Measurements from ENCODE around the gene BCAS1. TPM values are rescaled to one million over a fixed set of nuclear protein-coding genes. Genes with fewer than 3 reads are reported as not detected.

The BCAS1 gene
- total RNA-seq, 1 experiment from 2014 or later: 3.1 TPM

- Histone ChIP-seq H3K27me3 (ENCODE audit: control insufficient read depth, insufficient read depth, low read length) (no peaks in the 10 kb centered on the region; the same call in 1 of the 2 replicates), H3K4me1 (ENCODE audit: control insufficient read depth, insufficient read depth, low read length) (no peaks in the 10 kb centered on the region), H3K36me3 (ENCODE audit: control insufficient read depth, insufficient read depth, low read length) (no peaks in the 10 kb centered on the region), H3K9me3 (ENCODE audit: control insufficient read depth, insufficient read depth, low read depth, low read length) (no peaks in the 10 kb centered on the region), H3K4me3 (ENCODE audit: low read depth in 2 of 2, low read length in 2 of 2) (no peak overlapping the region), H3K27ac (ENCODE audit: low read length) (no peak overlapping the region)
- POLR2A ChIA-PET: no interaction called here
- DNase-seq (ENCODE audit: low read depth, low spot score) (no peak), ATAC-seq (no peak)
- CTCF ChIA-PET: no interaction called here
- BruUV-seq (replicated peaks): no TSS peak
- in situ Hi-C loops (cut with HindIII; ENCODE audit: low pct_unique_long_range_greater_than_20kb, low sequenced_read_pairs): no loop called here
- TF ChIP-seq POLR2AphosphoS5 (IDR thresholded peaks at IDR 0.05; ENCODE audit: low read depth, low read length) (no peak), SIN3A (IDR thresholded peaks at IDR 0.05; ENCODE audit: borderline replicate concordance, insufficient read depth, low read depth, low read length) (no peak), TCF7L2 (IDR thresholded peaks at IDR 0.05; ENCODE audit: low read depth, low read length) (no peak)
- TF ChIP-seq, protein P1, sequence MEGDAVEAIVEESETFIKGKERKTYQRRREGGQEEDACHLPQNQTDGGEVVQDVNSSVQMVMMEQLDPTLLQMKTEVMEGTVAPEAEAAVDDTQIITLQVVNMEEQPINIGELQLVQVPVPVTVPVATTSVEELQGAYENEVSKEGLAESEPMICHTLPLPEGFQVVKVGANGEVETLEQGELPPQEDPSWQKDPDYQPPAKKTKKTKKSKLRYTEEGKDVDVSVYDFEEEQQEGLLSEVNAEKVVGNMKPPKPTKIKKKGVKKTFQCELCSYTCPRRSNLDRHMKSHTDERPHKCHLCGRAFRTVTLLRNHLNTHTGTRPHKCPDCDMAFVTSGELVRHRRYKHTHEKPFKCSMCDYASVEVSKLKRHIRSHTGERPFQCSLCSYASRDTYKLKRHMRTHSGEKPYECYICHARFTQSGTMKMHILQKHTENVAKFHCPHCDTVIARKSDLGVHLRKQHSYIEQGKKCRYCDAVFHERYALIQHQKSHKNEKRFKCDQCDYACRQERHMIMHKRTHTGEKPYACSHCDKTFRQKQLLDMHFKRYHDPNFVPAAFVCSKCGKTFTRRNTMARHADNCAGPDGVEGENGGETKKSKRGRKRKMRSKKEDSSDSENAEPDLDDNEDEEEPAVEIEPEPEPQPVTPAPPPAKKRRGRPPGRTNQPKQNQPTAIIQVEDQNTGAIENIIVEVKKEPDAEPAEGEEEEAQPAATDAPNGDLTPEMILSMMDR (IDR thresholded peaks at IDR 0.05): no peak
- TF ChIP-seq, protein P2, sequence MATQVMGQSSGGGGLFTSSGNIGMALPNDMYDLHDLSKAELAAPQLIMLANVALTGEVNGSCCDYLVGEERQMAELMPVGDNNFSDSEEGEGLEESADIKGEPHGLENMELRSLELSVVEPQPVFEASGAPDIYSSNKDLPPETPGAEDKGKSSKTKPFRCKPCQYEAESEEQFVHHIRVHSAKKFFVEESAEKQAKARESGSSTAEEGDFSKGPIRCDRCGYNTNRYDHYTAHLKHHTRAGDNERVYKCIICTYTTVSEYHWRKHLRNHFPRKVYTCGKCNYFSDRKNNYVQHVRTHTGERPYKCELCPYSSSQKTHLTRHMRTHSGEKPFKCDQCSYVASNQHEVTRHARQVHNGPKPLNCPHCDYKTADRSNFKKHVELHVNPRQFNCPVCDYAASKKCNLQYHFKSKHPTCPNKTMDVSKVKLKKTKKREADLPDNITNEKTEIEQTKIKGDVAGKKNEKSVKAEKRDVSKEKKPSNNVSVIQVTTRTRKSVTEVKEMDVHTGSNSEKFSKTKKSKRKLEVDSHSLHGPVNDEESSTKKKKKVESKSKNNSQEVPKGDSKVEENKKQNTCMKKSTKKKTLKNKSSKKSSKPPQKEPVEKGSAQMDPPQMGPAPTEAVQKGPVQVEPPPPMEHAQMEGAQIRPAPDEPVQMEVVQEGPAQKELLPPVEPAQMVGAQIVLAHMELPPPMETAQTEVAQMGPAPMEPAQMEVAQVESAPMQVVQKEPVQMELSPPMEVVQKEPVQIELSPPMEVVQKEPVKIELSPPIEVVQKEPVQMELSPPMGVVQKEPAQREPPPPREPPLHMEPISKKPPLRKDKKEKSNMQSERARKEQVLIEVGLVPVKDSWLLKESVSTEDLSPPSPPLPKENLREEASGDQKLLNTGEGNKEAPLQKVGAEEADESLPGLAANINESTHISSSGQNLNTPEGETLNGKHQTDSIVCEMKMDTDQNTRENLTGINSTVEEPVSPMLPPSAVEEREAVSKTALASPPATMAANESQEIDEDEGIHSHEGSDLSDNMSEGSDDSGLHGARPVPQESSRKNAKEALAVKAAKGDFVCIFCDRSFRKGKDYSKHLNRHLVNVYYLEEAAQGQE (IDR thresholded peaks at IDR 0.05; ENCODE audit: insufficient read depth in 1 of 2, low read depth in 2 of 2, low read length in 1 of 2): no peak
- intact Hi-C loops (cut with micrococcal nuclease; ENCODE audit: unreplicated experiment): no loop called here
Measured at GRCh38 chr20:54040531-54040930, 29.9 kb downstream of the BCAS1 start.

DNA sequence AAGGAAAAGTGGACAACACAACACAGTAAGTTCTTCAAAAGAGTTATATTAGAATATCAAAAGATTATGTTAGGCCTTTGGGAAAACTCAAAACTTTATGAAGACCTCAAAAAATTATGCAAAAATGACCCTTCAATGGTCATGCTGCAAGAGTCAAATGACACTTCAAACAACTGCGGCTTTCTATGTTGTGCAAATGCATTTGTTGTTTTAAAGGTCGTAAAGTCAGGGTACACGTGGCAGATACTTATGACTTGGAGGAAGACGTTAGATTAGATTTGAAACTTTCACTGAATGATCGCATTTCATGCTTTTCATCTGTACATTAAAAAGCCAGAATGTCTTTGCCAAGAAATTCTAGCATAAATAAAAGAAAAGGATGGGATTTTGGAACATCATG lies 31.4 kb downstream of the BCAS1 start:
- in situ Hi-C loops (cut with HindIII; ENCODE audit: low pct_unique_long_range_greater_than_20kb, low sequenced_read_pairs): no loop called here
- H3K4me3 ChIP-seq (ENCODE audit: low read depth in 2 of 2, low read length in 2 of 2): no peak overlapping the region
- ATAC-seq (no peak), DNase-seq (ENCODE audit: low read depth, low spot score) (no peak)
- H3K27ac ChIP-seq (ENCODE audit: low read length): no peak overlapping the region
- intact Hi-C loops (cut with micrococcal nuclease; ENCODE audit: unreplicated experiment): no loop called here
- TF ChIP-seq, protein P1 (IDR thresholded peaks at IDR 0.05): no peak
- TF ChIP-seq, protein P2 (IDR thresholded peaks at IDR 0.05; ENCODE audit: insufficient read depth in 1 of 2, low read depth in 2 of 2, low read length in 1 of 2): no peak
- TF ChIP-seq TCF7L2 (IDR thresholded peaks at IDR 0.05; ENCODE audit: low read depth, low read length): no peak
- TF ChIP-seq POLR2AphosphoS5 (IDR thresholded peaks at IDR 0.05; ENCODE audit: low read depth, low read length): no peak
- no peak for TF ChIP-seq SIN3A (IDR thresholded peaks at IDR 0.05; ENCODE audit: borderline replicate concordance, insufficient read depth, low read depth, low read length)
- BruUV-seq (replicated peaks): no TSS peak
- H3K27me3 ChIP-seq (ENCODE audit: control insufficient read depth, insufficient read depth, low read length): no peaks in the 10 kb centered on the region; the same call in 1 of the 2 replicates
- no peaks in the 10 kb centered on the region for H3K36me3 ChIP-seq (ENCODE audit: control insufficient read depth, insufficient read depth, low read length)
- H3K4me1 ChIP-seq (ENCODE audit: control insufficient read depth, insufficient read depth, low read length): no peaks in the 10 kb centered on the region
- CTCF ChIA-PET: no interaction called here
- H3K9me3 ChIP-seq (ENCODE audit: control insufficient read depth, insufficient read depth, low read depth, low read length): no peaks in the 10 kb centered on the region
- POLR2A ChIA-PET: no interaction called here

All from Panc1 (cell line).